Peyer's patch (tissue), 4 donors: Measurements from ENCODE around the gene CCDC38.

ENCODE experiments used
- POLR2A ChIP-seq, 2 donors: fragments of 450-650 bp; IDR thresholded peaks; one replicate each; pipeline ENCODE4 v1.5.1; 2017; ENCODE audit warnings: antibody characterized with exemption in 2 of 2, mild to moderate bottlenecking in 2 of 2, moderate library complexity in 2 of 2
- TF ChIP-seq, protein P1 (sequence below), 6 experiments: fragments of 450-650 bp in 4 of 6; fragments of 200-600 bp in 2 of 6; sonication (generic) in 1 of 6; IDR thresholded peaks; one replicate each; pipeline ENCODE4 v1.5.1; 2017 to 2019; ENCODE audit warnings: antibody characterized with exemption in 6 of 6, mild to moderate bottlenecking in 3 of 6, moderate library complexity in 1 of 6

DNA sequence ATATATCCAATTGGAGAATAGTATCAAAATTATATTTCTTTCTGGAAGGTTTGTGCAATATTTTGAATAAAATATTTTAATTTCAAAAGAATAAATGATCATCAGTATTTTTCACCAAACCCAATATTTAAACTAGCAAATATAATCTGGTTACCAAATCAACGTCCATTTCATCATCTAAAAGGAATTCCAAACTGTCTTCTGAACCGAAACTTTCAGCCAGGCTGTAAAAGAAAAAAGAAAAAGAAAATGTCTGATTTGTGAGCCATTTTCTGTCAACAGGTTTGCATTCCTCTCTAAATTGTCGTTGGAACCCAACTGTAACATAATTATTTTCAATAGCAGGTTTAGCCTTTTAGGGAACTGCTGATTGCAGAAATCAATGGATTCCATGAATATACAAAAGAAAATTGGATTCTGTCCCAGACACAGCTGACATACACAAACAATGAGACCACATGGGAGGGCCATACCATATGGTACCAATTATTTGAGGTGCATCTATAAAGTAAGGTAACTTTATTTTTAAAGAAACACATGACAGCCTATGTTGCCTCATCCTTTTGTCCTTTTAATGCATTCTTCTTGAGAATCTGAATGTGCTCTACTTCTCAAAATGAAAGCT, 61.0 kb downstream of the CCDC38 start:
- no peak for TF ChIP-seq POLR2A (IDR thresholded peaks at IDR 0.05)
- TF ChIP-seq, protein P1, sequence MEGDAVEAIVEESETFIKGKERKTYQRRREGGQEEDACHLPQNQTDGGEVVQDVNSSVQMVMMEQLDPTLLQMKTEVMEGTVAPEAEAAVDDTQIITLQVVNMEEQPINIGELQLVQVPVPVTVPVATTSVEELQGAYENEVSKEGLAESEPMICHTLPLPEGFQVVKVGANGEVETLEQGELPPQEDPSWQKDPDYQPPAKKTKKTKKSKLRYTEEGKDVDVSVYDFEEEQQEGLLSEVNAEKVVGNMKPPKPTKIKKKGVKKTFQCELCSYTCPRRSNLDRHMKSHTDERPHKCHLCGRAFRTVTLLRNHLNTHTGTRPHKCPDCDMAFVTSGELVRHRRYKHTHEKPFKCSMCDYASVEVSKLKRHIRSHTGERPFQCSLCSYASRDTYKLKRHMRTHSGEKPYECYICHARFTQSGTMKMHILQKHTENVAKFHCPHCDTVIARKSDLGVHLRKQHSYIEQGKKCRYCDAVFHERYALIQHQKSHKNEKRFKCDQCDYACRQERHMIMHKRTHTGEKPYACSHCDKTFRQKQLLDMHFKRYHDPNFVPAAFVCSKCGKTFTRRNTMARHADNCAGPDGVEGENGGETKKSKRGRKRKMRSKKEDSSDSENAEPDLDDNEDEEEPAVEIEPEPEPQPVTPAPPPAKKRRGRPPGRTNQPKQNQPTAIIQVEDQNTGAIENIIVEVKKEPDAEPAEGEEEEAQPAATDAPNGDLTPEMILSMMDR (IDR thresholded peaks at IDR 0.05), result no peak
